ENCODE measurements around the gene C1orf116.

C1orf116 gene

GRCh38 chr1:207070811-207071210 lies 38.3 kb upstream of the C1orf116 start:
- H3K36me3 ChIP-seq (ENCODE audit: control insufficient read depth, insufficient read depth, low read length), result peaks cover 11% of the 10 kb centered on the region
- no peak overlapping the region for H3K4me3 ChIP-seq (ENCODE audit: low read depth, low read length)
- H3K9ac ChIP-seq (ENCODE audit: low read depth, low read length), result no peak overlapping the region

GRCh38 chr1:207069858-207070506 lies 37.4 kb upstream of the C1orf116 start:
- Histone ChIP-seq H3K27me3 (ENCODE audit: control insufficient read depth, insufficient read depth, low read length) (no peaks in the 10 kb centered on the region), H3K4me1 (ENCODE audit: control insufficient read depth, insufficient read depth, low read length) (no peaks in the 10 kb centered on the region), H3K36me3 (ENCODE audit: control insufficient read depth, insufficient read depth, low read length) (peaks cover 11% of the 10 kb centered on the region), H3K4me3 (ENCODE audit: low read depth, low read length) (no peak overlapping the region), H3K9ac (ENCODE audit: low read depth, low read length) (no peak overlapping the region), H3K9me3 (ENCODE audit: control insufficient read depth, insufficient read depth, low read length) (no peaks in the 10 kb centered on the region)

More at GRCh38 chr1:207070811-207071210, 38.3 kb upstream of the C1orf116 start:
- Histone ChIP-seq H3K27me3 (ENCODE audit: control insufficient read depth, insufficient read depth, low read length) (no peaks in the 10 kb centered on the region), H3K4me1 (ENCODE audit: control insufficient read depth, insufficient read depth, low read length) (no peaks in the 10 kb centered on the region), H3K9me3 (ENCODE audit: control insufficient read depth, insufficient read depth, low read length) (no peaks in the 10 kb centered on the region)

GRCh38 chr1:207069061-207069460 lies 36.5 kb upstream of the C1orf116 start:
- H3K4me1 ChIP-seq (ENCODE audit: control insufficient read depth, insufficient read depth, low read length), result no peaks in the 10 kb centered on the region
- no peak overlapping the region for H3K9ac ChIP-seq (ENCODE audit: low read depth, low read length)
- no peaks in the 10 kb centered on the region for H3K27me3 ChIP-seq (ENCODE audit: control insufficient read depth, insufficient read depth, low read length)
- no peak overlapping the region for H3K4me3 ChIP-seq (ENCODE audit: low read depth, low read length)
- H3K36me3 ChIP-seq (ENCODE audit: control insufficient read depth, insufficient read depth, low read length), result peaks cover 11% of the 10 kb centered on the region
- no peaks in the 10 kb centered on the region for H3K9me3 ChIP-seq (ENCODE audit: control insufficient read depth, insufficient read depth, low read length)

- no peak overlapping the region for H3K4me3 ChIP-seq (ENCODE audit: low read depth, low read length)
- no peaks in the 10 kb centered on the region for H3K27me3 ChIP-seq (ENCODE audit: control insufficient read depth, insufficient read depth, low read length)
- no peaks in the 10 kb centered on the region for H3K4me1 ChIP-seq (ENCODE audit: control insufficient read depth, insufficient read depth, low read length)
- peaks cover 11% of the 10 kb centered on the region for H3K36me3 ChIP-seq (ENCODE audit: control insufficient read depth, insufficient read depth, low read length)
- no peak overlapping the region for H3K9ac ChIP-seq (ENCODE audit: low read depth, low read length)
- H3K9me3 ChIP-seq (ENCODE audit: control insufficient read depth, insufficient read depth, low read length), result no peaks in the 10 kb centered on the region
Observed at GRCh38 chr1:207067665-207068064, 35.1 kb upstream of the C1orf116 start.

- H3K27me3 ChIP-seq (ENCODE audit: control insufficient read depth, insufficient read depth, low read length), result no peaks in the 10 kb centered on the region
- no peak overlapping the region for H3K9ac ChIP-seq (ENCODE audit: low read depth, low read length)
- H3K4me1 ChIP-seq (ENCODE audit: control insufficient read depth, insufficient read depth, low read length), result no peaks in the 10 kb centered on the region
- H3K36me3 ChIP-seq (ENCODE audit: control insufficient read depth, insufficient read depth, low read length), result peaks cover 8% of the 10 kb centered on the region
- H3K9me3 ChIP-seq (ENCODE audit: control insufficient read depth, insufficient read depth, low read length), result no peaks in the 10 kb centered on the region
- H3K4me3 ChIP-seq (ENCODE audit: low read depth, low read length), result no peak overlapping the region
Observed at GRCh38 chr1:207067185-207067584, 34.6 kb upstream of the C1orf116 start.

- Histone ChIP-seq H3K9ac (ENCODE audit: low read depth, low read length) (no peak overlapping the region), H3K27me3 (ENCODE audit: control insufficient read depth, insufficient read depth, low read length) (no peaks in the 10 kb centered on the region), H3K4me3 (ENCODE audit: low read depth, low read length) (no peak overlapping the region), H3K9me3 (ENCODE audit: control insufficient read depth, insufficient read depth, low read length) (no peaks in the 10 kb centered on the region), H3K4me1 (ENCODE audit: control insufficient read depth, insufficient read depth, low read length) (peaks cover 3% of the 10 kb centered on the region), H3K36me3 (ENCODE audit: control insufficient read depth, insufficient read depth, low read length) (peaks cover 10% of the 10 kb centered on the region)
Observed at GRCh38 chr1:207064561-207064960, 32.0 kb upstream of the C1orf116 start.

- H3K9ac ChIP-seq (ENCODE audit: low read depth, low read length), result no peak overlapping the region
- no peaks in the 10 kb centered on the region for H3K27me3 ChIP-seq (ENCODE audit: control insufficient read depth, insufficient read depth, low read length)
- no peak overlapping the region for H3K4me3 ChIP-seq (ENCODE audit: low read depth, low read length)
- H3K36me3 ChIP-seq (ENCODE audit: control insufficient read depth, insufficient read depth, low read length), result peaks cover 4% of the 10 kb centered on the region
- peaks cover 4% of the 10 kb centered on the region for H3K4me1 ChIP-seq (ENCODE audit: control insufficient read depth, insufficient read depth, low read length)
- H3K9me3 ChIP-seq (ENCODE audit: control insufficient read depth, insufficient read depth, low read length), result no peaks in the 10 kb centered on the region
Observed at GRCh38 chr1:207063014-207063413, 30.5 kb upstream of the C1orf116 start.

- H3K9ac ChIP-seq (ENCODE audit: low read depth, low read length), result no peak overlapping the region
- peaks cover 4% of the 10 kb centered on the region for H3K36me3 ChIP-seq (ENCODE audit: control insufficient read depth, insufficient read depth, low read length)
- no peak overlapping the region for H3K4me3 ChIP-seq (ENCODE audit: low read depth, low read length)
- no peaks in the 10 kb centered on the region for H3K9me3 ChIP-seq (ENCODE audit: control insufficient read depth, insufficient read depth, low read length)
- H3K27me3 ChIP-seq (ENCODE audit: control insufficient read depth, insufficient read depth, low read length), result no peaks in the 10 kb centered on the region
- H3K4me1 ChIP-seq (ENCODE audit: control insufficient read depth, insufficient read depth, low read length), result peaks cover 4% of the 10 kb centered on the region
Observed at GRCh38 chr1:207062058-207062457, 29.5 kb upstream of the C1orf116 start.

GRCh38 chr1:207060596-207060995 lies 28.0 kb upstream of the C1orf116 start:
- H3K27me3 ChIP-seq (ENCODE audit: control insufficient read depth, insufficient read depth, low read length), result no peaks in the 10 kb centered on the region

GRCh38 chr1:207059881-207060280 lies 27.3 kb upstream of the C1orf116 start:
- no peaks in the 10 kb centered on the region for H3K9me3 ChIP-seq (ENCODE audit: control insufficient read depth, insufficient read depth, low read length)
- H3K4me1 ChIP-seq (ENCODE audit: control insufficient read depth, insufficient read depth, low read length), result peaks cover 4% of the 10 kb centered on the region
- H3K27me3 ChIP-seq (ENCODE audit: control insufficient read depth, insufficient read depth, low read length), result no peaks in the 10 kb centered on the region
- H3K4me3 ChIP-seq (ENCODE audit: low read depth, low read length), result no peak overlapping the region
- H3K9ac ChIP-seq (ENCODE audit: low read depth, low read length), result no peak overlapping the region
- peaks cover 4% of the 10 kb centered on the region for H3K36me3 ChIP-seq (ENCODE audit: control insufficient read depth, insufficient read depth, low read length)

More at GRCh38 chr1:207060596-207060995, 28.0 kb upstream of the C1orf116 start:
- H3K36me3 ChIP-seq (ENCODE audit: control insufficient read depth, insufficient read depth, low read length), result peaks cover 4% of the 10 kb centered on the region
- H3K4me1 ChIP-seq (ENCODE audit: control insufficient read depth, insufficient read depth, low read length), result peaks cover 4% of the 10 kb centered on the region
- no peak overlapping the region for H3K9ac ChIP-seq (ENCODE audit: low read depth, low read length)
- no peak overlapping the region for H3K4me3 ChIP-seq (ENCODE audit: low read depth, low read length)
- no peaks in the 10 kb centered on the region for H3K9me3 ChIP-seq (ENCODE audit: control insufficient read depth, insufficient read depth, low read length)

- H3K27me3 ChIP-seq (ENCODE audit: control insufficient read depth, insufficient read depth, low read length), result no peaks in the 10 kb centered on the region
- H3K9ac ChIP-seq (ENCODE audit: low read depth, low read length), result no peak overlapping the region
- H3K36me3 ChIP-seq (ENCODE audit: control insufficient read depth, insufficient read depth, low read length), result peaks cover 4% of the 10 kb centered on the region
- peaks cover 4% of the 10 kb centered on the region for H3K4me1 ChIP-seq (ENCODE audit: control insufficient read depth, insufficient read depth, low read length)
- H3K4me3 ChIP-seq (ENCODE audit: low read depth, low read length), result no peak overlapping the region
- H3K9me3 ChIP-seq (ENCODE audit: control insufficient read depth, insufficient read depth, low read length), result no peaks in the 10 kb centered on the region
Observed at GRCh38 chr1:207058878-207059867, 26.6 kb upstream of the C1orf116 start.

- peaks cover 4% of the 10 kb centered on the region for H3K4me1 ChIP-seq (ENCODE audit: control insufficient read depth, insufficient read depth, low read length)
- H3K9ac ChIP-seq (ENCODE audit: low read depth, low read length), result no peak overlapping the region
- H3K36me3 ChIP-seq (ENCODE audit: control insufficient read depth, insufficient read depth, low read length), result peaks cover 4% of the 10 kb centered on the region
- no peak overlapping the region for H3K4me3 ChIP-seq (ENCODE audit: low read depth, low read length)
- H3K27me3 ChIP-seq (ENCODE audit: control insufficient read depth, insufficient read depth, low read length), result no peaks in the 10 kb centered on the region
- H3K9me3 ChIP-seq (ENCODE audit: control insufficient read depth, insufficient read depth, low read length), result no peaks in the 10 kb centered on the region
Observed at GRCh38 chr1:207058252-207058651, 25.7 kb upstream of the C1orf116 start.

Measured in iPS-15b (cell line).